ENCODE data around the gene SFXN3. TPM values are rescaled to one million over a fixed set of nuclear protein-coding genes. Genes with fewer than 3 reads are reported as not detected.

Gene SFXN3
- total RNA-seq, 1 donor from 2014 or later = 0.09 TPM

- Mint-ChIP-seq H3K4me1 (peaks cover 4% of the 10 kb centered on the region), H3K4me3 (peak overlapping the region; percentile 27), H3K9me3 (no peaks in the 10 kb centered on the region), H3K36me3 (peaks cover 10% of the 10 kb centered on the region), H3K27me3 (ENCODE audit: insufficient read depth, low read depth) (peaks cover 4% of the 10 kb centered on the region), H3K27ac (no peak overlapping the region)
- Histone ChIP-seq H3K36me3 (no peaks in the 10 kb centered on the region), H3K4me3 (no peak overlapping the region), H3K4me2 (no peak overlapping the region), H3K9ac (no peak overlapping the region), H3K4me1 (peaks cover 5% of the 10 kb centered on the region), H3F3A (ENCODE audit: low read depth) (peaks cover 57% of the 10 kb centered on the region), H2AFZ (replicated peaks) (no peak overlapping the region), H4K20me1 (ENCODE audit: low read depth) (peaks cover 6% of the 10 kb centered on the region), H3K9me3 (ENCODE audit: low read depth) (no peaks in the 10 kb centered on the region), H3K27me3 (no peaks in the 10 kb centered on the region), H3K27ac (no peak overlapping the region), H3K79me2 (ENCODE audit: low read depth) (peaks cover 20% of the 10 kb centered on the region)
- TF ChIP-seq CTCF (IDR thresholded peaks at IDR 0.05) (peak; percentile 72), EZH2phosphoT487 (IDR thresholded peaks at IDR 0.05) (no peak)
- peak; percentile 65 for DNase-seq (ENCODE audit: low spot score)
These were observed 36.9 kb upstream of the SFXN3 start for GRCh38 chr10:100993986-100994708.

GRCh38 chr10:100995181-100995580 lies 35.9 kb upstream of the SFXN3 start:
- Mint-ChIP-seq H3K4me3 (peak overlapping the region; percentile 81), H3K27me3 (ENCODE audit: insufficient read depth, low read depth) (peaks cover 6% of the 10 kb centered on the region), H3K27ac (no peak overlapping the region)

GRCh38 chr10:100996678-100997359 lies 34.2 kb upstream of the SFXN3 start:
- H3K9me3 ChIP-seq (ENCODE audit: low read depth) = no peaks in the 10 kb centered on the region
- Mint-ChIP-seq H3K9me3 (no peaks in the 10 kb centered on the region), H3K27ac (no peak overlapping the region), H3K4me1 (peaks cover 16% of the 10 kb centered on the region), H3K36me3 (peaks cover 5% of the 10 kb centered on the region), H3K4me3 (peak overlapping the region; percentile 92), H3K27me3 (ENCODE audit: insufficient read depth, low read depth) (peaks cover 8% of the 10 kb centered on the region)
- peak overlapping the region; percentile 85 for H3K4me2 ChIP-seq
- H3F3A ChIP-seq (ENCODE audit: low read depth) = peaks cover 57% of the 10 kb centered on the region
- H3K9ac ChIP-seq = no peak overlapping the region
- peaks cover 26% of the 10 kb centered on the region for H3K79me2 ChIP-seq (ENCODE audit: low read depth)
- peaks cover 13% of the 10 kb centered on the region for H3K4me1 ChIP-seq
- H3K4me3 ChIP-seq = peak overlapping the region; percentile 96
- no peak for TF ChIP-seq CTCF (IDR thresholded peaks at IDR 0.05)
- H3K27me3 ChIP-seq = no peaks in the 10 kb centered on the region
- H2AFZ ChIP-seq (replicated peaks) = peak overlapping the region; percentile 96
- H3K36me3 ChIP-seq = no peaks in the 10 kb centered on the region
- DNase-seq (ENCODE audit: low spot score) = peak; percentile 80
- H3K27ac ChIP-seq = peak overlapping the region; percentile 4
- H4K20me1 ChIP-seq (ENCODE audit: low read depth) = peaks cover 8% of the 10 kb centered on the region

More at GRCh38 chr10:100995181-100995580, 35.9 kb upstream of the SFXN3 start:
- no peak overlapping the region for H2AFZ ChIP-seq (replicated peaks)
- no peak overlapping the region for H3K27ac ChIP-seq
- peaks cover 5% of the 10 kb centered on the region for H3K4me1 ChIP-seq
- peaks cover 10% of the 10 kb centered on the region for H3K36me3 Mint-ChIP-seq
- peaks cover 4% of the 10 kb centered on the region for H3K4me1 Mint-ChIP-seq
- H3K27me3 ChIP-seq = no peaks in the 10 kb centered on the region
- TF ChIP-seq EZH2phosphoT487 (IDR thresholded peaks at IDR 0.05) (no peak), CTCF (IDR thresholded peaks at IDR 0.05) (no peak), EZH2 (IDR thresholded peaks at IDR 0.05) (no peak)
- DNase-seq (ENCODE audit: low spot score) = no peak
- peaks cover 57% of the 10 kb centered on the region for H3F3A ChIP-seq (ENCODE audit: low read depth)
- H3K9ac ChIP-seq = no peak overlapping the region
- H4K20me1 ChIP-seq (ENCODE audit: low read depth) = no peaks in the 10 kb centered on the region
- peaks cover 14% of the 10 kb centered on the region for H3K79me2 ChIP-seq (ENCODE audit: low read depth)
- no peak overlapping the region for H3K4me3 ChIP-seq
- no peaks in the 10 kb centered on the region for H3K9me3 ChIP-seq (ENCODE audit: low read depth)
- H3K9me3 Mint-ChIP-seq = no peaks in the 10 kb centered on the region
- no peaks in the 10 kb centered on the region for H3K36me3 ChIP-seq
- H3K4me2 ChIP-seq = no peak overlapping the region
